ENCODE data around the gene HIPK2.

The HIPK2 gene

DNA sequence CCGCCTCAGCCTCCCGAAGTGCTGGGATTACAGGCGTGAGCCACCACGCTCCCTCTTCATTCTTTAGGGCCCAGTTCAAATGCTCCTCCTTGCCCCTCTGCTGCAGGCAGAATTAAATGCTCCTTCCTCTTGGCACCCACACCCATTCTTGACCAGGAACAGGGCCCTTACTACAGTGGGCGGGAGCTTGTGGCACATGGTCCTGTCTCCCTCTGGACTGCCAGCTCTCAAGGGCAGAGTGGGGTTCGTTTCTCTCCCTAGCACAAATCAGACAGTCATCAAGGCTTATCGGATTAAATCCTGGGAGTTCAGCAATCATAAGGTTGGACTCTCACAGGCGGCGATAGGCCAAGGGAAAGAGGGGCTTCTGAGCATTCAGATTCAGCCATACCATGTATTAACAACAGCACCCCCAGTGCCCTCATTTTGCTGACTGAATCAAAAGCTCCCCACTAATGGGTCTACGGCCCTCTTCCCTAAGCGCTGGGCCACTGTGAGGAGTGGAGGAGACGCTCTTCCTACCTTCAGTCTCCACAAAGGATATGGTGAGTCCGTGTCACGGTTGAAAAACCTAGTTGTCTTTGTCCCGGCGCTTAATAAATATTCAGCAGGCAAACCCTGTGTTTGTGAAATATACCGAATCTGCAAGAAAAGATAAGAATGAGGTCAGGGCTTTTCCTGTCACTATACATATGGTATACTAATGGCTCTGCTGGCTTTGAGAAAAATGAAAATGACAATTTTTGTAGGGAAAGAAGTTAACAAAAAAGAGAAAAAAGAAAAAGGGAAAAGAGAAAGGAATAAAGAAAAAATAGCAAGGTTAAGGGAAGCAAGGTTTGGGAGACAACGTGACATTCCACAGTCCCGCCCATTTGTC lies 146.9 kb downstream of the HIPK2 start:
- H3K27ac ChIP-seq: no peak overlapping the region
- TF ChIP-seq ZFX (IDR thresholded peaks at IDR 0.05): no peak
- TF ChIP-seq CTCF (conservative IDR thresholded peaks at IDR 0.05): no peak

DNA sequence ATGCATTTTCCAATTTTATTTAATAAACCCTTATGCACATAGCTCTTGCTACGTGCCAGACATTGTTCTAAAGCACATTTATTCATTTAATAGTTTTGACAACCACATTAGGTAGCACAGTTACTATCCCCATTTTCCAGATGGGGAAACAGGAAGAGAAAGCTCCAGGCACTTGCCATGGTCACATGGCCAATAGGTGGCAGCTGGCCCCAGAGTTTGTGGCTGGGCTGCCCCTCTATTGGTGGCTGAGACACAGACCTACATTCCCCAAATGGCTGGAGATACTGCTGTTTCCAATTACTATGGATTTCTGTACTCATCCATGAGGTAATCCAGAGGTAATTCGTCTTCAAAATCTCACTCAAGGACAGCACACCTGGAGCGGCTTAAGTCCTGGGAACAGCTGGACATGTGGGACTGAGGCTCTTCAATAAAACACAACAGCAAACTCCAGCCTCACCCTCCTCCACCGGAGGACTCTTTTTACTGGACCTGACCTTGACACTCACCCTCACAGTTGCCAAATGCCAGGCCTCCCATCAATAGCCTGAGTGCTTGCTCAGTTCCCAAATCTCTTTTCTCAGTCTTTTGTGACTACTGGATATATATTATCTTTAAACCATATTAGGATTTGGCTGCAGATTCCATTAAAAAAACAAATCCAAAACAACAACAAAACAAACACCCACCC lies 148.3 kb downstream of the HIPK2 start:
- TF ChIP-seq CTCF (conservative IDR thresholded peaks at IDR 0.05): no peak
- H3K27ac ChIP-seq: no peak overlapping the region

- H3K27ac ChIP-seq: no peak overlapping the region
Observed at GRCh38 chr7:139627831-139628230, 150.0 kb downstream of the HIPK2 start.

GRCh38 chr7:139626817-139627216 lies 151.0 kb downstream of the HIPK2 start:
- TF ChIP-seq ZFX (IDR thresholded peaks at IDR 0.05): no peak
- H3K27ac ChIP-seq: no peak overlapping the region

More at GRCh38 chr7:139627831-139628230, 150.0 kb downstream of the HIPK2 start:
- TF ChIP-seq CTCF (conservative IDR thresholded peaks at IDR 0.05) (no peak), ZFX (IDR thresholded peaks at IDR 0.05) (no peak)

DNA sequence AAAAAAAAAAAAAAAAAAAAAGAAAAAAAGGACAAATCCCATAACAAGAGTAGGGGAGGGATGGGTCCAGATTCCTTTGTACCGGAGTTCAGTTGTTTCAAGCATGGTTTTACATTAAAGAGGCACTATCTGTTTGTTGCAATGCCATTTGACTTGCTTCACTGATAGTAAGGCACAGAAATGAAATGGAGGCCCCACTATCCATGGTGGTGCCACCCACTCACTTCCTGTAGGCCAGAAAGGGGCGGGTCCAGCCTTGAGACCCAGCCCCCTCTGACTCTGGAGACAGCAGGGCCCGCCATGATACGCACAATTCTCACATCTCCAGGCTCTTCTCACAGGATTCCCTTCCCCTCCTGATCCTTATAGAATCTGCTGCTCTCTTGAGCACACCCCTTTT lies 154.3 kb downstream of the HIPK2 start:
- no peak overlapping the region for H3K27ac ChIP-seq
- no peak for TF ChIP-seq CTCF (conservative IDR thresholded peaks at IDR 0.05)
- TF ChIP-seq ZFX (IDR thresholded peaks at IDR 0.05): no peak

- TF ChIP-seq ZFX (IDR thresholded peaks at IDR 0.05) (no peak), CTCF (conservative IDR thresholded peaks at IDR 0.05) (peak; percentile 92)
- no peak overlapping the region for H3K27ac ChIP-seq
Observed at GRCh38 chr7:139620676-139621344, 157.0 kb downstream of the HIPK2 start.

DNA sequence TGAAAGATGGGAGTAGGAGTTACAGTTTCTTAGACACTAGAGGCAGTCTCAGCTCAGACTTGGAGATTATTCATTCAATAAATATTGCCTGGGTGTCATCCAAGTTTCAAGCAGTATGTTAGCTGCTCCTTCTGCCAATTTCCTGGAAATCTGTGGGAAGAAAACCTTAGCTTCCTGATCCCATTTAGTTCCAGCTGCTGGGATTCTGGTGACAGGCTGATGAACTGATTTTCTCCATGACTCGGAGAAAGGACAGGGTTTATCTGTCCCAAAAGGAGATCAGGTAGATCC lies 158.5 kb downstream of the HIPK2 start:
- TF ChIP-seq ZFX (IDR thresholded peaks at IDR 0.05): no peak
- TF ChIP-seq CTCF (conservative IDR thresholded peaks at IDR 0.05): peak; percentile 31
- H3K27ac ChIP-seq: peak overlapping the region; percentile 13; the same call in 1 of the 2 replicates
